HG02973 (cell line): ENCODE results near the gene SLC38A6.
"Not testable (repeated sequence)": the region's sequence is repeated elsewhere in the genome, so short reads cannot be mapped to it uniquely, and the experiment has no call there.

Experiments
- ATAC-seq: cut with Tn5 transposase; IDR thresholded peaks from one replicate; pipeline ENCODE4 v1.9.1; 2021; ENCODE audit warnings: moderate library complexity; ENCODE audit not compliant: unreplicated experiment

The SLC38A6 gene

GRCh38 chr14:61048640-61049039 is 67.6 kb downstream of the SLC38A6 start:
- ATAC-seq, result no peak

GRCh38 chr14:61050417-61050816 is 69.4 kb downstream of the SLC38A6 start:
- ATAC-seq, result no peak

- ATAC-seq, result no peak
These were observed 70.0 kb downstream of the SLC38A6 start for GRCh38 chr14:61051051-61051450.

DNA sequence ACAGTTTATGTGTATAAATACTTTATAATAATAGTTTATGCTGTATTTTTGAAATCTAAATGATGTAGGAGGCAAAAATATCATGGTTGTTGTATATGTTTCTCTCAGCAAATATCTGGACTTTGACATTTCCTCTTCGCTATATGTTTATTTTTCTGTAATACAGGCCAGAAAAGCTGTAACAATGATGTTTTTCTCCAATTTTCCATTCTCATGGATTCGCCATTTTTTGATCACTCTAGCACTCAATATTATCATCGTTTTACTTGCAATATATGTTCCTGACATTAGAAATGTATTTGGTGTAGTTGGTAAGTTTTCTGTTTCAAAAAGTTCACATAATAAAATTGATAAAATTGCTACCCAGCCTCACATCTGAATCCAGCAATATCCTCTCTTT is 70.6 kb downstream of the SLC38A6 start:
- ATAC-seq, result no peak

DNA sequence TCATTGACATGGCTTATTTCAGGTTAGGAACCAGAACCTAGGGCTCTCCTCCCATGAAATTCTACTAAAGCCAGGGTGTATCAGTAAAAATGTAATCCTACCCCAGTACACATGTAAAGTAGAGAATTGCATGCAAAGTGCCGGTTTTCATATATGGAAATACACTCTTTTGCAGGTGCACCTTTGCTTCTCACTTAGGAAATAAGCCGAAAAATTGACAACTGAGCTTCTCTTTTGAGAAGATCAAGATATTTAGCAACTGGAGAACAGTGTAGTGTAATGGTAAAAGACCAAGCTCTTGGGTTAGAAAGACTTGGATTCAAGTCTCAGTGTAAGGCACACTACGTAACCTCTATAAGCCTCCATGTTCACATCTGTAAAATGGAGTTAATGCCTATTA is 82.4 kb downstream of the SLC38A6 start:
- ATAC-seq, result no peak

GRCh38 chr14:61064210-61064609 is 83.2 kb downstream of the SLC38A6 start:
- no peak for ATAC-seq

- no peak for ATAC-seq
These were observed 83.8 kb downstream of the SLC38A6 start for GRCh38 chr14:61064856-61065255.

DNA sequence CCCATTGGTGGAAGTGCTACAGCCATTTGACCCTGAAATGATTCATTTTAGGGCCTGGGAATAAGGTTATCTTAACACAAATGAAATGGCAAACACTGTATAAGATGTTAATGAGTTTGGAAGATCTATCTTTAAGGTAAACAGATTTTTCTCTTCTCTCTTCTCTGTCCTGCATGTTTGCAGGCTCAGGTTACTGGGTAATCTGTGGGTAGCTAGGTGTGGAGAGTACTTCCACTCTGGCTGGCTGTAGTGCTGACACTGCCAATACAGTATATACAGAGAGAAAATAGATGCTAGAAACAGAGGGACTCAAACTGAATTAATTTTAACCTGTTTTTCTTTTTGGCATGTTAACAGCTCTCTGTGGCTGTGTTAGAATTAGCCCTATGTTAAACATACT is 84.6 kb downstream of the SLC38A6 start:
- ATAC-seq, result no peak

- not testable (repeated sequence) for ATAC-seq
These were observed 91.4 kb downstream of the SLC38A6 start for GRCh38 chr14:61072442-61072841.

GRCh38 chr14:61074852-61075251 is 93.8 kb downstream of the SLC38A6 start:
- no peak for ATAC-seq

DNA sequence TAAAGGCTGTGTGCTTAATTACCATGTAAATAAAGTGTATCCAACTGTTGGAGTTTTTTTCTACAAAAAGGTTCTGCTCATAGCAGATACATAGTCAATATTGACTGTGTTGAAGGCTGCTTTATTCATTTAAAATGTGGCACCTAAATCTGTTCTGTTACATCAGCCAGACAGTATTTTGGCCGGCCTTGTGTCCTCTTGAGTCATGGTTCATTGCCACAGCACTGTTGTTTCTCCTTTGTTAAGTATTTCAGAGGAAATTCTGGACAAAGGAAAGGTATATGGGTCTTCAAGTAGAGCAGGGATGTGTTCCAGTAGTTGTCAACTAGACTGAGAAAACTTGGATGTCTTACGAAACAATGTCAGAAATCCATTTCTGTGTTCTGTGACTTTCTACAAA is 95.5 kb downstream of the SLC38A6 start:
- ATAC-seq, result no peak

DNA sequence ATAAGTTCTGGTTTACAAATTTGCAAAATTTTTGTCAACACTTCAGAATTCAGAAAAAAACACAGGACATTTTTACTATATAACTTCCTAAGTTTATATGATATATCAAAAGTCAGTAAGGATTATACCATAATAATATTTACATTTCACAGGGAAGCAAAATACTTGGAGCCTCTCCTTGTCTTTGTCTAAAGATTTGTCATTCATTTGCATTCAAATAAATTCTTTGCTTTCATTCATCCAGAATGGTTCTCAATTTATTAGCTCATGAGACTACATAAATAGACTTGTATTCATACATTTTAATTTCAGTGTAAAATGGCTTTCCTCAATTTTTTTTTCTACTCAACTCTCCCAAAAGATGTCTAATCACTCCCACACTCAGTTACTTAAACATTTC is 96.4 kb downstream of the SLC38A6 start:
- no peak for ATAC-seq

DNA sequence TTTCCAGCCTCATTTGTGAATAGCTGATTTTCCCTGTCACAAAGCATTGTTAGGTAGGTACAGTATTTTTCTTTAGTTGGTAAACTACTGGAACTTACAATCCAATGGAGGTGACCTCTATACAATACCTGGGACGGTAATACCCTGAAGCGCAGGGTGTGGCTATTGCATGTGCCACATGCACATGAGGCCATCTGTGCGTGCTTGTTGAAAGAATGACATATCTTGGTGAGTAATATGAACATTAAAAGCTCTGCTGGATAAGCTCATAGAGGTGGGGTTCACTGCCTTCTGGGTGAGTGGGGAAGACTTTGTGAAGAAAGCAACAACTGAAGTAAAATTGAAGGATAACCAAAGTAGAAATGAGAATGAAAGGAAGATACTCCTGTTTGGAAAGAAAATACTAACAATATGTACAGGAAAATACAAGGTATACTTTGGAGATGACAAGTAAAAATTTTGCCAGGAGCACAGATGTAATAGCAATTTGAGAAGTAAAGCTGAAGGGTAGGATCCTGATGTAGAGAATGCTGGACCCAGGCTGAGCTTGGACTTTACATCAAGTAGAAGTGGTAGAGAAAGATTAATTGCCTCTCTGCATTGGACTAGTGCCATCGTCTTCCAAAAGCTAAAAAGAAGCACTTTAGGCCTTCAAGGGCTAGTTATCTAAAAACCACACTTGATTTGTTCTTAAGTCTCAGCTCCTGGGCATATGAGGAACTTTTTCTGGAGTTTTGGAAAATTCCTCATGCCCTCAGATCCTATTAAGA is 97.1 kb downstream of the SLC38A6 start:
- ATAC-seq, result no peak

DNA sequence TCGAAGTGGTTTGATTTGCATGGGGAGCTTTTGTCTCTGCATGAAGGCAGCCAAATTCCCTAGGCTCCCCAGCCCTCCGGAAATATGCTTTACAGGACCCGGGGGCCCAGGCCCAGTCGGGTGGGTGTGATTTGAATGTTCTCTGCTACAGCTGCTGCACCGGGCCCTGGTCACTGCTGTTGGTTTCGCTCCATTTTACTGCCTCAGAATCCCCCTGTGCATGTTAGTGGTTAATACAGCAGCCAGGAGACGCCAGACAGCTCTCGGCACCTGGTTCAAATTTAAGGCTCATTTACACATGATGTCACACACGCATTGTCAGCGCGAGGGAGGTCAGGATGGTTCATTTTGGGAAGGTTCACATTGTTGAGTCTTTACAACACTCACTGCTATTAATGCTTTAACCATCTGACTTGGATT is 99.6 kb downstream of the SLC38A6 start:
- no peak for ATAC-seq

GRCh38 chr14:61088081-61088480 is 107.0 kb downstream of the SLC38A6 start:
- ATAC-seq, result no peak

- no peak for ATAC-seq
These were observed 108.2 kb downstream of the SLC38A6 start for GRCh38 chr14:61089126-61089750.

GRCh38 chr14:61090432-61091216 is 109.6 kb downstream of the SLC38A6 start:
- ATAC-seq, result no peak

DNA sequence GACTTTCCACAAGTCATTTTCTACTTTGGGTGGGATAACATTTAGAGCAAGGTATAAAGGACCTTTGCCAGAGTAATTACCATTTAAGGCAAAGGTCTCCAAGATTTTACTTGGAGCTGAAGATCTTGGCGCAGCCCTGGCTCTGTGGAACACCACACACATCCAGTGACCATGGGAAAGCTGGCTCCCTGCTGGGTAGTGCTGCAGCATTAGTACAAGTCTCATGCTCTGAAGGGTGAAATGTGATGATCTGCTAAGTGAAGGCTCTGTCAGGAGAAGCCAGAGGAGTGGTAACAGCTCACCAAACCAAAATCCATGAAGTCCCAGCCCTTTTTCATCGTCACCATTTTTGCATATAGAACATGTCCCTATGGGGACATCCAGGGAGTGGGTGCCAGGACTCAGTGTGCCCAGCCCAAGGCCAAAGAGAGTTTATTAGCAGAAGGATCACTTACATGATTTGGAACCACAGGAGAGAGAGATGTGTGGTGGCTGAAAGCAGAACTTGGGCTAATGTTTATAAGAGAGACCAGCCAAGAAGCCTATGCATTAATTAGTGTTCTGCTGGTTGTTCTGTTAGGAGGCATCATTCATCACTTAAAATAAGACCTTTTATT is 110.7 kb downstream of the SLC38A6 start:
- no peak for ATAC-seq

- not testable (repeated sequence) for ATAC-seq
These were observed 117.1 kb downstream of the SLC38A6 start for GRCh38 chr14:61098096-61098495.

DNA sequence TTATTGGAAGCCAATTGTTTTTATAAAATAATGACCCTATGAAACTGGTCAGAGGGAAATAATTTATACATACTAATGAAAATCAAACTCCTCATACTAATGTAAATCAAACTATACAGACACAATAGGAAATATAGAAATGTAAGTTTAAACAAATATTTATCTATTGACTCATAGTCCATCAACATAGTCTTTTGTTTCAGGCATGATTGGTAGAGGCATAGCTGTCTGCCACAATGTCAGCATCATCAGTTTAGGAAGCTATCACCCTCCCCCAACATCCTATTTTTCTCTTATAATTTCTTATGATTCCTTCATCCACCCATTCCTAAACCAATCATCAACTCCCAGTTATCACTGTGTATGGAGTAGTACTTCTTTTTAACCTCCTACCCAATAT is 117.7 kb downstream of the SLC38A6 start:
- no peak for ATAC-seq

DNA sequence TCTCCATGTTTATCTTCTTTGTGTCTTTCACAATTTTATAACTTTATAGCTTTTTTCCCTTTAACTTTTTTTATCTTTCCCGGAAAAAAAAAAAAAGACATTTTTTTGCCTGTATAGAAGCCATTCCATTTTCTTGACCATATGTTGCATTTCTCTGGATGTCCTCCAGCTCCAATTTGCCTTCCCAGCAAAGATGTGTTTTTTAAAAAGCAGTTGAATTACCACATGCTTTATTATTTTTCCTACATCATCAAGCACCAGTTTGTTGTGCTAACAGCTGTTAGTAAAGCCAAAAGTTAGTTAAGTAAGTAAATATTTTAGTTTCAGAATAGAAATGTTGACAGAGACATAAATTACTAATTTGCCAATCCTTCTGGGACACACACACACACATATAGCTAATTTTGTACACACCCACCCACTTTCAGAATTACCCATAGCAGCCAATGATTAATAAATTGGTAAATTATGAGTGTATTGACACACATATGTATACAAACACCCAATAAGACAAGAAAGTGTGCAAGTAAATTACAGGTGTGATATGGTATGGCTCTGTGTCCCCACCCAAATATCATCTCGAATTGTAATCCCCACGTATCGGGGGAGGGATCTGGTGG is 118.3 kb downstream of the SLC38A6 start:
- no peak for ATAC-seq
